Coronary artery (tissue), 2 donors: ENCODE data around the gene CDCP2.
A peak's percentile ranks its signal among the peaks of the same experiment; 100 is the strongest.

Source experiments
- DNase-seq: peaks from one replicate; pipeline ENCODE4 v3.0.0-alpha.2; 2017; ENCODE audit warnings: low spot score
- H3K27ac ChIP-seq, 2 donors: fragments of 200-600 bp; sonication (generic); one replicate each; pipeline ENCODE4 v1.5.1; 2016 to 2019
- H3K4me3 ChIP-seq: fragments of 200-600 bp; sonication (generic); 2 replicates; pipeline ENCODE4 v1.5.1; 2016; ENCODE audit warnings: mild to moderate bottlenecking, moderate library complexity
- TF ChIP-seq, protein P1 (sequence below): fragments of 200-600 bp; sonication (generic); IDR thresholded peaks from one replicate; pipeline ENCODE4 v1.5.1; 2019; ENCODE audit warnings: antibody characterized with exemption

The CDCP2 gene

DNA sequence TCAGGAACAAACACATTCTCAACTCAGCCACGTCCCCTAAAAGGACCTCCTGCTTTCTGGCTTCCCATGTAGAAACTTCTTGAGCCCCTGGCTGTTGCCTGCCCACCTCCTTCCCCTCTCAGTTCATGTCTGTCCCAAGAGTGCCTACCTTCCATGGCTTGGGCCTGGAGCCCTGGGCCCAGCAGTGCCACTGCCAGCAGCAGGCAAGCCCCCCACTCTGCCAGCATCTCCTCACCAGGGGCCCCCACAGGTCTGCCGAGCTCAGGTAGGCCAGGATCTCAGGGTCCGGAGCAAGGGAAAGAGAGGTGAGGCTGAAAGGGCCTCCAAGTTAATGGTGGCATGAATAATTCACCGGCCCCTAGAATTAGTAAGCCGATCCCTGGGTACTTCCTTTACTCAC is at the start of gene CDCP2:
CDCP2 (minus strand) TSS at position 305 of the 400 bp plus-strand sequence; CDS start at position 227, 78 bp downstream.
- H3K4me3 ChIP-seq, result no peak within 1 kb of the TSS
- DNase-seq, result no peak
- peak within 1 kb of the TSS in 1 of 2 donors; percentile 21 for H3K27ac ChIP-seq
- TF ChIP-seq, protein P1, sequence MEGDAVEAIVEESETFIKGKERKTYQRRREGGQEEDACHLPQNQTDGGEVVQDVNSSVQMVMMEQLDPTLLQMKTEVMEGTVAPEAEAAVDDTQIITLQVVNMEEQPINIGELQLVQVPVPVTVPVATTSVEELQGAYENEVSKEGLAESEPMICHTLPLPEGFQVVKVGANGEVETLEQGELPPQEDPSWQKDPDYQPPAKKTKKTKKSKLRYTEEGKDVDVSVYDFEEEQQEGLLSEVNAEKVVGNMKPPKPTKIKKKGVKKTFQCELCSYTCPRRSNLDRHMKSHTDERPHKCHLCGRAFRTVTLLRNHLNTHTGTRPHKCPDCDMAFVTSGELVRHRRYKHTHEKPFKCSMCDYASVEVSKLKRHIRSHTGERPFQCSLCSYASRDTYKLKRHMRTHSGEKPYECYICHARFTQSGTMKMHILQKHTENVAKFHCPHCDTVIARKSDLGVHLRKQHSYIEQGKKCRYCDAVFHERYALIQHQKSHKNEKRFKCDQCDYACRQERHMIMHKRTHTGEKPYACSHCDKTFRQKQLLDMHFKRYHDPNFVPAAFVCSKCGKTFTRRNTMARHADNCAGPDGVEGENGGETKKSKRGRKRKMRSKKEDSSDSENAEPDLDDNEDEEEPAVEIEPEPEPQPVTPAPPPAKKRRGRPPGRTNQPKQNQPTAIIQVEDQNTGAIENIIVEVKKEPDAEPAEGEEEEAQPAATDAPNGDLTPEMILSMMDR, result no peak

DNA sequence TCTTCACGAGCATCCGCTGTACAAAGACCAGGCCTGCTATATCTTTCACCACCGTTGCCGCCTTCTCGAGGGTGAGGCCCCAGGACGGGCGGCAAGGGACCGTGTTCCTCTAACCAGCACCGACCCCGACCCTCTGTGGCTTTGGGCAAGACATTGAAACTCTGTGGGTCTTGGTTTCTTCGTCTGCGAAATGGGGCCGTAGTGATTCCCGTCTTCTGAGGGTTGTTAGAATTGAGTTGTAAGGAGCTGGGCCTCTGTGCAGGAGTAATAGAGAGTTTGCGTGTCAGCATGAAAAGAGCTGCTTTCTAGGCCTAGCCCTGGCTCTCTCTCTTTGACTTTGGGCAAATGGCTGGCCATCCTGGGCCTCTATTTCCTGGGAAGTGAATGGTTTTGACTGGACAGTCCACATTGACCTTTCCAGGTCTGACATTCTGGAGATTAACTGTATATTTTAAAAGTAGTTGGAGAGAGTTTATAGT is 47.8 kb upstream of the CDCP2 start:
- Histone ChIP-seq H3K4me3 (peak overlapping the region; percentile 85), H3K27ac (peak overlapping the region; percentile 71 to 74)
- TF ChIP-seq, protein P1, result no peak
- DNase-seq, result no peak

DNA sequence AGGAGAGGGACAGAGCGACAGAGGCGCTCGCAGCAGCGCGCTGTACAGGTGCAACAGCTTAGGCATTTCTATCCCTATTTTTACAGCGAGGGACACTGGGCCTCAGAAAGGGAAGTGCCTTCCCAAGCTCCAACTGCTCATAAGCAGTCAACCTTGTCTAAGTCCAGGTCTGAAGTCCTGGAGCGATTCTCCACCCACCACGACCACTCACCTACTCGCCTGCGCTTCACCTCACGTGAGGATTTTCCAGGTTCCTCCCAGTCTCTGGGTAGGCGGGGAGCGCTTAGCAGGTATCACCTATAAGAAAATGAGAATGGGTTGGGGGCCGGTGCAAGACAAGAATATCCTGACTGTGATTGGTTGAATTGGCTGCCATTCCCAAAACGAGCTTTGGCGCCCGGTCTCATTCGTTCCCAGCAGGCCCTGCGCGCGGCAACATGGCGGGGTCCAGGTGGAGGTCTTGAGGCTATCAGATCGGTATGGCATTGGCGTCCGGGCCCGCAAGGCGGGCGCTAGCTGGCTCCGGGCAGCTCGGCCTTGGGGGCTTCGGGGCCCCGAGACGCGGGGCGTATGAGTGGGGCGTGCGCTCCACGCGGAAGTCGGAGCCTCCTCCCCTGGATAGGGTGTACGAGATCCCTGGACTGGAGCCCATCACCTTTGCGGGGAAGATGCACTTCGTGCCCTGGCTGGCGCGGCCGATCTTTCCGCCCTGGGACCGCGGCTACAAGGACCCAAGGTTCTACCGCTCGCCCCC is 47.1 kb upstream of the CDCP2 start, which contains the start of the genes CYB5RL and MRPL37:
CYB5RL (minus strand) TSS at position 266 of the 754 bp plus-strand sequence. CDS start 4,414 bp downstream, outside the sequence.
MRPL37 (plus strand) TSS at position 403 of the 754 bp plus-strand sequence; CDS start at position 480, 77 bp downstream.
- Histone ChIP-seq H3K4me3 (peak within 1 kb of the TSS; percentile 85), H3K27ac (peak within 1 kb of the TSS; percentile 71 to 74)
- TF ChIP-seq, protein P1, result no peak
- peak; percentile 92 for DNase-seq

DNA sequence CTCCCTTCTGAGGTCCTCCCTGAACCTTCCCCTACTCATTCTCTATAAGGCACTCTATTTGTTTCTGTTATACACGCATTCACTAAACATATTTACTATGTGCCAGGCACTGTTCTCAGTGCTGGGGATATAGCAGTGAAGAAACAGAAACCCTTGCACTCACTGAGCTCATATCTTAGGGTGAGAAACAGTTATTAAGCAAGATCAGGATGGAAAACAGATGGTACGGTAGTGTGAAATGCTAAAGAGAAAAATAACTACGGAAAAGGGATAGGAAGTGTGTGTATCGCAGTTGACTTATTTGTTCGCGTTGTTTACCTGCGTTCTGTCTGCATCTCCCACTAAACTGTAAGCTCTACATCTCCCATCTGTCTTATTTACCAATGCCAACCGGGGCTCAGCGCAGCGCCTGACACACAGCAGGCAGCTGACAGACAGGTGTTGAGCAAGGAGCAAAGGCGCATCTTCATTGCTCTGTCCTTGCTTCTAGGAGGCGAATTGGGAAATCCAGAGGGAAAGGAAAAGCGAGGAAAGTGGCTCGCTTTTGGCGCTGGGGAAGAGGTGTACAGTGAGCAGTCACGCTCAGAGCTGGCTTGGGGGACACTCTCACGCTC is 46.5 kb upstream of the CDCP2 start:
- TF ChIP-seq, protein P1, result no peak
- peak overlapping the region; percentile 71 to 74 for H3K27ac ChIP-seq
- peak overlapping the region; percentile 85 for H3K4me3 ChIP-seq
- no peak for DNase-seq

DNA sequence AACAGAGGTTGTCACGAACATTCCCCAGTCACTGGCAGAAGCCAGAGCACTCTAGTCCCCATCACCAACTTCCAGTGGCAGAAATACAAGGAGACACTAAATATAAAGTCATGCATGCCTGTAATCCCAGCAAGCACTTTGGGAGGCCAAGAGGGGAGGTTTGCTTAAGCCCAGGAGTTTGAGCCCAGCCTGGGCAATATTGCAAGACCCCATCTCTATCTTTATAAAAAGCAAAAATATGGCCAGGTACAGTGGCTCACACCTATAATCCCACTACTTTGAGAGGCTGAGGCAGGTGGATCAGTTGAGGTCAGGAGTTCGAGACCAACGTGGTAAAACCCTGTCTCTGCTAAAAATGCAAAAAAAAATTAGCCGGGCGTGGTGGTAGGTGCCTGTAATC is 40.7 kb upstream of the CDCP2 start:
- DNase-seq, result no peak
- TF ChIP-seq, protein P1, result no peak
- Histone ChIP-seq H3K27ac (no peak overlapping the region), H3K4me3 (no peak overlapping the region)

DNA sequence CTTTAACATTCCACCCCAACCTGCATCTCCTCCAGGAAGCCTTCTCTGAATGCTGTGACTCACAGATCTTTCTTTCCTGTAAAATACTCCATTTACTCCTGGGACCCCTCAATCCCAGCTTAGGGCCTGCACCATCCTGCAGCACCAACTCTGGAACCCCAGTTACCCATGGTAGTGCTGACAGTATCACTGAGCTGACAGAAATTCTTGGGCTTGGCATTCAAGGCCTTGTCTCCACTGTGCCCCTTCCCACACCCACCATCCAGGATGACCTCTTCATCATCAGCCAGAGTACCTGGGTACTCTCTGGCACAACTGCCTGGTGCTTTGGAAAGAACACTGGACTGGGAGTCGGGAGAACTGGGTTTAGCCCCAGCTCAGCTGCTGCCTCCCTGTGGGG is 38.7 kb upstream of the CDCP2 start:
- no peak overlapping the region for H3K4me3 ChIP-seq
- no peak overlapping the region for H3K27ac ChIP-seq
- TF ChIP-seq, protein P1, result no peak
- no peak for DNase-seq
